Calu3 (cell line): ENCODE data around the gene GUCY2C. TPM values are rescaled to one million over a fixed set of nuclear protein-coding genes. Genes with fewer than 3 reads are reported as not detected.

Experiments
- total RNA-seq: library from RNA; stranded (reverse); gene quantifications from 2 replicates; pipeline ENCODE4 v1.2.3, GENCODE V29; 2022

GUCY2C gene
- total RNA-seq, 1 experiment from 2014 or later = not detected

Other genes starting within 250 kb of the GUCY2C start
- gene PLBD1, start 128.7 kb downstream of the GUCY2C start, total RNA-seq = 75.3 and 98.1 TPM in 2 replicates
- 75.9 and 97.4 TPM in 2 replicates for gene WBP11, start 106.9 kb upstream of the GUCY2C start, total RNA-seq
- 0.95 and 1.2 TPM in 2 replicates for gene C12orf60, start 107.1 kb upstream of the GUCY2C start, total RNA-seq
- not detected in 2 replicates for gene SMCO3, start 117.6 kb upstream of the GUCY2C start, total RNA-seq
- not detected in 2 replicates for gene ART4, start 146.9 kb upstream of the GUCY2C start, total RNA-seq
- gene MGP, start 189.3 kb upstream of the GUCY2C start, total RNA-seq = 0.64 TPM in 1 of 2 replicates, not detected in the other
- gene ERP27, start 241.9 kb upstream of the GUCY2C start, total RNA-seq = 0.17 and 2.3 TPM in 2 replicates